IMR-90 (cell line): ENCODE data around the gene TBX4.

Source experiments
- CTCF ChIP-seq: conservative IDR thresholded peaks from 2 replicates; pipeline ENCODE4 v1.5.1; 2012; ENCODE audit warnings: mild to moderate bottlenecking, low read depth, low read length, improper control_type of control experiment
- ELK1 ChIP-seq: fragments of 150-350 bp; IDR thresholded peaks from 2 replicates; pipeline ENCODE4 v1.6.1; 2016; ENCODE audit warnings: low read depth, mild to moderate bottlenecking, low read length, moderate library complexity, borderline replicate concordance
- FOS ChIP-seq: fragments of 150-350 bp; IDR thresholded peaks from 2 replicates; pipeline ENCODE4 v1.6.1; 2016; ENCODE audit warnings: low read depth, low read length
- MAFK ChIP-seq: IDR thresholded peaks from 2 replicates; pipeline ENCODE4 v1.6.1; 2012; ENCODE audit warnings: low read depth, low read length, improper control_type of control experiment
- MXI1 ChIP-seq: IDR thresholded peaks from 2 replicates; pipeline ENCODE4 v1.6.1; 2012; ENCODE audit warnings: low read depth, mild to moderate bottlenecking, low read length, moderate library complexity, borderline replicate concordance
- NFE2L2 ChIP-seq: fragments of 150-350 bp; IDR thresholded peaks from 2 replicates; pipeline ENCODE4 v1.6.1; 2016; ENCODE audit warnings: low read depth, mild to moderate bottlenecking, low read length
- POLR2A ChIP-seq: IDR thresholded peaks from 2 replicates; pipeline ENCODE4 v1.6.1; 2012; ENCODE audit warnings: mild to moderate bottlenecking, low read depth, low read length
- RAD21 ChIP-seq: IDR thresholded peaks from 2 replicates; pipeline ENCODE4 v1.6.1; 2012; ENCODE audit warnings: low read length, improper control_type of control experiment
- RCOR1 ChIP-seq: IDR thresholded peaks from 2 replicates; pipeline ENCODE4 v1.6.1; 2012; ENCODE audit warnings: mild to moderate bottlenecking, low read length, improper control_type of control experiment; ENCODE audit not compliant: insufficient replicate concordance
- SMC3 ChIP-seq: fragments of 150-350 bp; IDR thresholded peaks from 2 replicates; pipeline ENCODE4 v1.6.1; 2016; ENCODE audit warnings: low read depth, mild to moderate bottlenecking, antibody characterized with exemption, low read length, moderate library complexity

- TF ChIP-seq ELK1: no peak
- TF ChIP-seq CTCF: no peak
- no peak for TF ChIP-seq SMC3
- TF ChIP-seq POLR2A: no peak
- TF ChIP-seq NFE2L2: no peak
- TF ChIP-seq RAD21: no peak
- no peak for TF ChIP-seq RCOR1
- TF ChIP-seq MAFK: no peak
- no peak for TF ChIP-seq MXI1
- no peak for TF ChIP-seq FOS
These were observed 37.9 kb upstream of the TBX4 start for GRCh38 chr17:61414141-61414935.
